NCI-H82 treated with DMSO at 0.1 percent for 48 hours (cell line): ENCODE data around the gene CLPTM1.
A peak's percentile ranks its signal among the peaks of the same experiment; 100 is the strongest.
"Not testable (repeated sequence)": the region's sequence is repeated elsewhere in the genome, so short reads cannot be mapped to it uniquely, and the experiment has no call there.

Experiments
- DNase-seq: peaks from one replicate; lab custom pipeline; 2025; ENCODE audit not compliant: unreplicated experiment; lab: John Stamatoyannopoulos, UW

The CLPTM1 gene

GRCh38 chr19:44939668-44940067 lies 15.5 kb upstream of the CLPTM1 start:
- DNase-seq, result no peak

GRCh38 chr19:44942067-44942571 lies 13.1 kb upstream of the CLPTM1 start, which contains the start of gene APOC4:
Gene APOC4, plus strand, starts transcription at chr19:44942237. Its CDS starts 41 bp downstream, at chr19:44942278.
- no peak for DNase-seq

GRCh38 chr19:44943801-44944249 lies 11.4 kb upstream of the CLPTM1 start:
- no peak for DNase-seq

- no peak for DNase-seq
Measured at GRCh38 chr19:44947041-44947581, 8.1 kb upstream of the CLPTM1 start.

- no peak for DNase-seq
Measured at GRCh38 chr19:44948237-44948636, 6.9 kb upstream of the CLPTM1 start.

GRCh38 chr19:44948763-44949374 lies 6.3 kb upstream of the CLPTM1 start:
- DNase-seq, result no peak

GRCh38 chr19:44949550-44949949 lies 5.6 kb upstream of the CLPTM1 start:
- DNase-seq, result no peak

- peak; percentile 61 for DNase-seq
Measured at GRCh38 chr19:44951179-44952159, 3.7 kb upstream of the CLPTM1 start.

GRCh38 chr19:44954278-44954648 lies 917 bp upstream of the CLPTM1 start:
- DNase-seq, result no peak

- DNase-seq, result no peak
Measured at GRCh38 chr19:44955505-44956439, 592 bp downstream of the CLPTM1 start.

GRCh38 chr19:44957526-44957925 lies 2.3 kb downstream of the CLPTM1 start:
- DNase-seq, result no peak

- DNase-seq, result no peak
Measured at GRCh38 chr19:44958090-44958489, 2.9 kb downstream of the CLPTM1 start.

- DNase-seq, result no peak
Measured at GRCh38 chr19:44959691-44960090, 4.5 kb downstream of the CLPTM1 start.

GRCh38 chr19:44960906-44961728 lies 5.9 kb downstream of the CLPTM1 start:
- no peak for DNase-seq

GRCh38 chr19:44961821-44962220 lies 6.6 kb downstream of the CLPTM1 start:
- no peak for DNase-seq

GRCh38 chr19:44968118-44968517 lies 12.9 kb downstream of the CLPTM1 start:
- DNase-seq, result no peak

GRCh38 chr19:44968670-44969069 lies 13.5 kb downstream of the CLPTM1 start:
- DNase-seq, result no peak

- no peak for DNase-seq
Measured at GRCh38 chr19:44969437-44969836, 14.3 kb downstream of the CLPTM1 start.

- not testable (repeated sequence) for DNase-seq
Measured at GRCh38 chr19:44971451-44971850, 16.3 kb downstream of the CLPTM1 start.

GRCh38 chr19:44972802-44973201 lies 17.6 kb downstream of the CLPTM1 start:
- no peak for DNase-seq
